Caco-2 (cell line): Measurements from ENCODE around the gene CDR2. TPM values are rescaled to one million over a fixed set of nuclear protein-coding genes. Genes with fewer than 3 reads are reported as not detected.

Source experiments
- BruUV-seq: library from RNA; stranded (reverse); fragments of 400-500 nt; replicated peaks from 2 replicates; lab custom pipeline; 2021; lab: Mats Ljungman, UMichigan
- CTCF ChIA-PET: fragments of 300-600 bp; sonication (Branson Sonifier 250); formaldehyde crosslinking; loops from one replicate; lab custom pipeline; 2022; ENCODE audit warnings: antibody characterized with exemption; lab: Charles Lee
- POLR2A ChIA-PET: fragments of 300-600 bp; sonication (Branson Sonifier 250); formaldehyde crosslinking; loops from one replicate; lab custom pipeline; 2022; ENCODE audit warnings: antibody characterized with exemption; lab: Charles Lee
- DNase-seq, 2 experiments: peaks; one replicate each; pipeline versions ENCODE4 v3.0.0 to v3.0.0-alpha.2; 2020 to 2022
- H3K27me3 ChIP-seq: replicated peaks from 2 replicates; pipeline ENCODE4 v1.6.0; 2011; ENCODE audit warnings: low read length; ENCODE audit not compliant: control insufficient read depth, insufficient read depth
- H3K36me3 ChIP-seq: 2 replicates; pipeline ENCODE4 v1.5.1; 2011; ENCODE audit warnings: low read length; ENCODE audit not compliant: control insufficient read depth, insufficient read depth
- H3K4me1 ChIP-seq: fragments of 250-450 bp; sonication (Bioruptor Pico); 2 replicates; pipeline ENCODE4 v1.5.1; 2020; ENCODE audit warnings: mild to moderate bottlenecking
- H3K4me3 ChIP-seq: 2 replicates; pipeline ENCODE4 v1.5.1; 2011; ENCODE audit warnings: low read depth, mild to moderate bottlenecking, control low read depth, low read length
- H3K9me3 ChIP-seq: fragments of 250-450 bp; sonication (Bioruptor Pico); 2 replicates; pipeline ENCODE4 v1.5.1; 2020; ENCODE audit warnings: mild to moderate bottlenecking, moderate library complexity
- H3K27ac Mint-ChIP-seq: one replicate; pipeline ENCODE4 v1.8.0; 2022; ENCODE audit warnings: mixed read lengths; ENCODE audit not compliant: unreplicated experiment
- H3K27me3 Mint-ChIP-seq: one replicate; pipeline ENCODE4 v1.8.0; 2022; ENCODE audit warnings: mixed read lengths; ENCODE audit not compliant: insufficient read depth, unreplicated experiment
- H3K36me3 Mint-ChIP-seq: one replicate; pipeline ENCODE4 v1.8.0; 2022; ENCODE audit warnings: mild to moderate bottlenecking, mixed read lengths; ENCODE audit not compliant: insufficient read depth, unreplicated experiment
- H3K4me1 Mint-ChIP-seq: one replicate; pipeline ENCODE4 v1.8.0; 2022; ENCODE audit warnings: low read depth, mixed read lengths; ENCODE audit not compliant: unreplicated experiment
- H3K4me3 Mint-ChIP-seq: one replicate; pipeline ENCODE4 v1.8.0; 2022; ENCODE audit warnings: mild to moderate bottlenecking, moderate library complexity, mixed read lengths; ENCODE audit not compliant: unreplicated experiment
- H3K9me3 Mint-ChIP-seq: one replicate; pipeline ENCODE4 v1.8.0; 2022; ENCODE audit warnings: mixed read lengths; ENCODE audit not compliant: unreplicated experiment
- intact Hi-C: fragments of 100-400 bp; cut with micrococcal nuclease; formaldehyde crosslinking; loops from one replicate; pipeline ENCODE4 v1.10.0; 2022; ENCODE audit not compliant: unreplicated experiment
- total RNA-seq: library from RNA; stranded (reverse); gene quantifications from 2 replicates; pipeline ENCODE4 v1.2.3, GENCODE V29; 2022
- TF ChIP-seq, protein P1 (sequence below), 2 experiments: fragments of 200-600 bp in 1 of 2; IDR thresholded peaks; 1 replicate in 1 of 2; 2 replicates in 1 of 2; pipeline versions ENCODE4 v1.5.1 to v1.8.0; 2011 to 2022; ENCODE audit warnings: antibody characterized with exemption in 1 of 2, control low read depth in 1 of 2, inconsistent platforms in 1 of 2, low read depth in 1 of 2, low read length in 1 of 2, mild to moderate bottlenecking in 1 of 2, moderate library complexity in 1 of 2; ENCODE audit not compliant: insufficient read depth in 1 of 2, severe bottlenecking in 1 of 2, unreplicated experiment in 1 of 2

Gene CDR2
- total RNA-seq, 1 experiment from 2014 or later = 24.3 TPM

DNA sequence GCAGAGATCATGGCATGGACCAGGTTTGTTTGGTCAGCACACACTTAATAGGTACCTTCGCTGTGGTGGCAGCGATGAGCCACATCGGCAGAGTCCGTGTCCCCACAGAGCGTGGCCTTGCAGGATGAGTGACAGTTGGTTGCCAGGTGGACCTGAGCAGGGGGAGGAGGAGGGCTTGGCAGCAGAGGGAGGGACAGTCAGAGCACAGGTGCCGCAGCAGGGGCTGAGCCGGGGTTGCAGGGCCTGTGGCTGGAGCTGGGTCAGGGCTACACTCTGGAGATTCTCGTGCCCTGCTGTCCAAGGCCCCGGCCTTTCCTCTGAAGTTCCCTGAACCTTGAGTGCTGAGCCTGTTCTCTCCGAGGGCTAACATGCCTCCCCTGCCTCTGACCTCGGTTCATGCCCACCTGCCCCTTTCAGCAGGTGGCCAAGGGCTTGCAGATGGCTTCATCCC, 52.4 kb downstream of the CDR2 start:
- Mint-ChIP-seq H3K27ac (no peak overlapping the region), H3K27me3 (no peaks in the 10 kb centered on the region), H3K9me3 (no peaks in the 10 kb centered on the region), H3K36me3 (peaks cover 68% of the 10 kb centered on the region), H3K4me1 (no peaks in the 10 kb centered on the region), H3K4me3 (no peak overlapping the region)
- ChIA-PET POLR2A (no interaction called here), CTCF (no interaction called here)
- TF ChIP-seq, protein P1, sequence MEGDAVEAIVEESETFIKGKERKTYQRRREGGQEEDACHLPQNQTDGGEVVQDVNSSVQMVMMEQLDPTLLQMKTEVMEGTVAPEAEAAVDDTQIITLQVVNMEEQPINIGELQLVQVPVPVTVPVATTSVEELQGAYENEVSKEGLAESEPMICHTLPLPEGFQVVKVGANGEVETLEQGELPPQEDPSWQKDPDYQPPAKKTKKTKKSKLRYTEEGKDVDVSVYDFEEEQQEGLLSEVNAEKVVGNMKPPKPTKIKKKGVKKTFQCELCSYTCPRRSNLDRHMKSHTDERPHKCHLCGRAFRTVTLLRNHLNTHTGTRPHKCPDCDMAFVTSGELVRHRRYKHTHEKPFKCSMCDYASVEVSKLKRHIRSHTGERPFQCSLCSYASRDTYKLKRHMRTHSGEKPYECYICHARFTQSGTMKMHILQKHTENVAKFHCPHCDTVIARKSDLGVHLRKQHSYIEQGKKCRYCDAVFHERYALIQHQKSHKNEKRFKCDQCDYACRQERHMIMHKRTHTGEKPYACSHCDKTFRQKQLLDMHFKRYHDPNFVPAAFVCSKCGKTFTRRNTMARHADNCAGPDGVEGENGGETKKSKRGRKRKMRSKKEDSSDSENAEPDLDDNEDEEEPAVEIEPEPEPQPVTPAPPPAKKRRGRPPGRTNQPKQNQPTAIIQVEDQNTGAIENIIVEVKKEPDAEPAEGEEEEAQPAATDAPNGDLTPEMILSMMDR (IDR thresholded peaks at IDR 0.05; ENCODE audit: insufficient read depth in 1 of 2, low read depth in 1 of 2, low read length in 1 of 2, severe bottlenecking in 1 of 2, unreplicated experiment in 1 of 2) = no peak
- Histone ChIP-seq H3K27me3 (no peaks in the 10 kb centered on the region), H3K36me3 (peaks cover 4% of the 10 kb centered on the region), H3K4me3 (no peak overlapping the region), H3K9me3 (no peaks in the 10 kb centered on the region), H3K4me1 (no peaks in the 10 kb centered on the region)
- intact Hi-C loops = no loop called here
- BruUV-seq = no TSS peak
- DNase-seq = no peak

DNA sequence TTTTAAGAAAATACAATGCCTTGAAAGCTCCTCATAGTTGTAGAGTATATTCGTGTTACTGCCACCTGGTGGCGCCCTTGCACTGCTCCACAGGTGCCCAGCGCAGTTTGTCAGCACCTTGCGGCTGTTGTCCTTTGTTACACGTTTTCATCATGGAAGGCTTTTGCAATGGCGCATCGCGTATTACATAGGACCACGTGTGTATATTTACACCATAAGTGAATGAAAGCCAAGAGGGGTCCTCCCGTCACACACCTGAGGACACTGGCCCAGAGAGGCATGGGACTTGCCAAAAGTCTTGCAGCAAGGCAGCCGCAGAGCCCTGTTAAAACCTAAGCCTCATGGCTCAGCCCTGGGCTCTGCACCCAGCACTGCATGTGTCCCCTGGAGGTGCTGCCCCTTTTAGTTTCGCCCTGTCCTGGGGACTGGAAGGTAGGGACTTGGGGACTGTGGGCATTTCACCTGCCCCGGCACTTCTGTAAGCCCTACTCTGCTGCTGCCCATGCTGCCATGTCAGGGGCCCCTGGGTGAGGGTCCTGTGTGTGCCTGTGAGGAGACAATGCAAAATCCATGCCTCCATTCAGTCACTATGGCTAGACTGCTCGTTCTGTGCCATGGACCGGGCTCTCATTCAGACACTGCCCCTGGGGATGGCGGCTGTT, 52.9 kb downstream of the CDR2 start:
- H3K4me1 Mint-ChIP-seq = no peaks in the 10 kb centered on the region
- Histone ChIP-seq H3K27me3 (no peaks in the 10 kb centered on the region), H3K36me3 (peaks cover 4% of the 10 kb centered on the region; the same call in 1 of the 2 replicates), H3K9me3 (no peaks in the 10 kb centered on the region), H3K4me1 (no peaks in the 10 kb centered on the region), H3K4me3 (no peak overlapping the region)
- H3K36me3 Mint-ChIP-seq = peaks cover 69% of the 10 kb centered on the region
- BruUV-seq = no TSS peak
- no peak overlapping the region for H3K27ac Mint-ChIP-seq
- TF ChIP-seq, protein P1 (IDR thresholded peaks at IDR 0.05; ENCODE audit: insufficient read depth in 1 of 2, low read depth in 1 of 2, low read length in 1 of 2, severe bottlenecking in 1 of 2, unreplicated experiment in 1 of 2) = peak; percentile 84 to 87
- H3K9me3 Mint-ChIP-seq = no peaks in the 10 kb centered on the region
- ChIA-PET CTCF (interaction anchor here (1.0 kb wide), 2 partner anchors 54 to 343 kb away, joined by 3 to 5 read pairs; partner anchors contain the start of gene CDR2), POLR2A (no interaction called here)
- H3K4me3 Mint-ChIP-seq = no peak overlapping the region
- intact Hi-C loops = no loop called here
- H3K27me3 Mint-ChIP-seq = no peaks in the 10 kb centered on the region
- peak in 1 of 2 experiments; percentile 52 for DNase-seq

GRCh38 chr16:22320572-22321339, 53.7 kb downstream of the CDR2 start:
- Mint-ChIP-seq H3K27ac (no peak overlapping the region), H3K4me3 (no peak overlapping the region), H3K36me3 (peaks cover 76% of the 10 kb centered on the region), H3K9me3 (no peaks in the 10 kb centered on the region), H3K4me1 (no peaks in the 10 kb centered on the region), H3K27me3 (no peaks in the 10 kb centered on the region)
- H3K4me3 ChIP-seq = no peak overlapping the region
- DNase-seq = no peak
- intact Hi-C loops = no loop called here
- H3K9me3 ChIP-seq = no peaks in the 10 kb centered on the region
- H3K36me3 ChIP-seq = peaks cover 6% of the 10 kb centered on the region
- H3K4me1 ChIP-seq = no peaks in the 10 kb centered on the region
- TF ChIP-seq, protein P1 (IDR thresholded peaks at IDR 0.05; ENCODE audit: insufficient read depth in 1 of 2, low read depth in 1 of 2, low read length in 1 of 2, severe bottlenecking in 1 of 2, unreplicated experiment in 1 of 2) = no peak
- TSS peak; percentile 12 for BruUV-seq
- POLR2A ChIA-PET = no interaction called here
- CTCF ChIA-PET = interaction anchor here (1.0 kb wide), 2 partner anchors 54 to 343 kb away, joined by 3 to 5 read pairs; partner anchors contain the start of gene CDR2
- H3K27me3 ChIP-seq = no peaks in the 10 kb centered on the region
